Measurements from ENCODE around the gene PLEKHJ1. TPM values are rescaled to one million over a fixed set of nuclear protein-coding genes. Genes with fewer than 3 reads are reported as not detected.

The PLEKHJ1 gene
- total RNA-seq, 1 experiment from 2014 or later: 119 TPM

- Mint-ChIP-seq H3K9me3 (ENCODE audit: unreplicated experiment) (no peaks in the 10 kb centered on the region), H3K36me3 (ENCODE audit: insufficient read depth, unreplicated experiment) (peaks cover 88% of the 10 kb centered on the region), H3K27ac (ENCODE audit: unreplicated experiment) (no peak overlapping the region), H3K27me3 (ENCODE audit: insufficient read depth, unreplicated experiment) (no peaks in the 10 kb centered on the region), H3K4me3 (ENCODE audit: unreplicated experiment) (no peak overlapping the region), H3K4me1 (ENCODE audit: low read depth, unreplicated experiment) (peaks cover 16% of the 10 kb centered on the region)
- DNase-seq: no peak
- TF ChIP-seq CTCF (IDR thresholded peaks at IDR 0.05; ENCODE audit: insufficient read depth in 1 of 2, low read depth in 1 of 2, low read length in 1 of 2, severe bottlenecking in 1 of 2, unreplicated experiment in 1 of 2): no peak
- BruUV-seq (replicated peaks): no TSS peak
- H3K4me3 ChIP-seq (ENCODE audit: low read depth, low read length): no peak overlapping the region
- intact Hi-C loops (cut with micrococcal nuclease; ENCODE audit: unreplicated experiment): no loop called here
- ChIA-PET CTCF (no interaction called here), POLR2A (no interaction called here)
- peaks cover 23% of the 10 kb centered on the region for H3K4me1 ChIP-seq
- H3K27me3 ChIP-seq (replicated peaks; ENCODE audit: control insufficient read depth, insufficient read depth, low read length): no peaks in the 10 kb centered on the region
- H3K9me3 ChIP-seq: no peaks in the 10 kb centered on the region
- peaks cover 2% of the 10 kb centered on the region for H3K36me3 ChIP-seq (ENCODE audit: control insufficient read depth, insufficient read depth, low read length)
These were observed 8.4 kb upstream of the PLEKHJ1 start for GRCh38 chr19:2244486-2244885.

GRCh38 chr19:2244125-2244411, 7.9 kb upstream of the PLEKHJ1 start:
- no TSS peak for BruUV-seq (replicated peaks)
- peaks cover 91% of the 10 kb centered on the region for H3K36me3 Mint-ChIP-seq (ENCODE audit: insufficient read depth, unreplicated experiment)

GRCh38 chr19:2243274-2244124, 7.4 kb upstream of the PLEKHJ1 start:
- H3K27ac Mint-ChIP-seq (ENCODE audit: unreplicated experiment): no peak overlapping the region
- H3K4me1 Mint-ChIP-seq (ENCODE audit: low read depth, unreplicated experiment): peaks cover 21% of the 10 kb centered on the region
- ChIA-PET POLR2A (no interaction called here), CTCF (no interaction called here)
- H3K27me3 ChIP-seq (replicated peaks; ENCODE audit: control insufficient read depth, insufficient read depth, low read length): no peaks in the 10 kb centered on the region
- H3K4me1 ChIP-seq: peaks cover 27% of the 10 kb centered on the region
- H3K4me3 ChIP-seq (ENCODE audit: low read depth, low read length): no peak overlapping the region
- no TSS peak for BruUV-seq (replicated peaks)
- no peak for DNase-seq
- H3K36me3 Mint-ChIP-seq (ENCODE audit: insufficient read depth, unreplicated experiment): peaks cover 91% of the 10 kb centered on the region
- H3K27me3 Mint-ChIP-seq (ENCODE audit: insufficient read depth, unreplicated experiment): no peaks in the 10 kb centered on the region
- no peak overlapping the region for H3K4me3 Mint-ChIP-seq (ENCODE audit: unreplicated experiment)
- no peaks in the 10 kb centered on the region for H3K9me3 ChIP-seq
- no peak for TF ChIP-seq CTCF (IDR thresholded peaks at IDR 0.05; ENCODE audit: insufficient read depth in 1 of 2, low read depth in 1 of 2, low read length in 1 of 2, severe bottlenecking in 1 of 2, unreplicated experiment in 1 of 2)
- no peaks in the 10 kb centered on the region for H3K9me3 Mint-ChIP-seq (ENCODE audit: unreplicated experiment)
- intact Hi-C loops (cut with micrococcal nuclease; ENCODE audit: unreplicated experiment): no loop called here
- peaks cover 2% of the 10 kb centered on the region for H3K36me3 ChIP-seq (ENCODE audit: control insufficient read depth, insufficient read depth, low read length)

More at GRCh38 chr19:2244125-2244411, 7.9 kb upstream of the PLEKHJ1 start:
- ChIA-PET CTCF (no interaction called here), POLR2A (no interaction called here)
- no peak overlapping the region for H3K4me3 ChIP-seq (ENCODE audit: low read depth, low read length)
- no peak overlapping the region for H3K27ac Mint-ChIP-seq (ENCODE audit: unreplicated experiment)
- DNase-seq: no peak
- no peak overlapping the region for H3K4me3 Mint-ChIP-seq (ENCODE audit: unreplicated experiment)
- TF ChIP-seq CTCF (IDR thresholded peaks at IDR 0.05; ENCODE audit: insufficient read depth in 1 of 2, low read depth in 1 of 2, low read length in 1 of 2, severe bottlenecking in 1 of 2, unreplicated experiment in 1 of 2): no peak
- H3K27me3 Mint-ChIP-seq (ENCODE audit: insufficient read depth, unreplicated experiment): no peaks in the 10 kb centered on the region
- peaks cover 23% of the 10 kb centered on the region for H3K4me1 ChIP-seq
- no peaks in the 10 kb centered on the region for H3K27me3 ChIP-seq (replicated peaks; ENCODE audit: control insufficient read depth, insufficient read depth, low read length)
- H3K9me3 Mint-ChIP-seq (ENCODE audit: unreplicated experiment): no peaks in the 10 kb centered on the region
- H3K9me3 ChIP-seq: no peaks in the 10 kb centered on the region
- peaks cover 2% of the 10 kb centered on the region for H3K36me3 ChIP-seq (ENCODE audit: control insufficient read depth, insufficient read depth, low read length)
- peaks cover 17% of the 10 kb centered on the region for H3K4me1 Mint-ChIP-seq (ENCODE audit: low read depth, unreplicated experiment)
- intact Hi-C loops (cut with micrococcal nuclease; ENCODE audit: unreplicated experiment): no loop called here

Measured in Caco-2 (cell line).